Activated CD8-positive, alpha-beta memory T cell treated with anti-CD3 and anti-CD28 coated beads for 48 hours (primary cell): ENCODE results near the gene KRT3.

ENCODE experiments used
- DNase-seq, 3 experiments: peaks; one replicate each; pipeline ENCODE4 v3.0.0-alpha.2; 2020; ENCODE audit warnings: low read depth in 2 of 3, low spot score in 2 of 3

The KRT3 gene

GRCh38 chr12:52783563-52784316 is 12.2 kb downstream of the KRT3 start:
- DNase-seq: no peak

GRCh38 chr12:52782502-52782901 is 13.4 kb downstream of the KRT3 start:
- no peak for DNase-seq

- no peak for DNase-seq
These were observed 14.4 kb downstream of the KRT3 start for GRCh38 chr12:52781399-52782082.

GRCh38 chr12:52779914-52780313 is 16.0 kb downstream of the KRT3 start:
- DNase-seq: no peak

- no peak for DNase-seq
These were observed 17.1 kb downstream of the KRT3 start for GRCh38 chr12:52778833-52779232.

- no peak for DNase-seq
These were observed 18.4 kb downstream of the KRT3 start for GRCh38 chr12:52777566-52777965.

GRCh38 chr12:52776913-52777395 is 19.0 kb downstream of the KRT3 start, which contains the start of gene KRT76:
TSS of gene KRT76 (minus strand) at chr12:52777345. CDS start at chr12:52777291, 54 bp downstream.
- no peak for DNase-seq

GRCh38 chr12:52776435-52776834 is 19.5 kb downstream of the KRT3 start:
- no peak for DNase-seq

- no peak for DNase-seq
These were observed 21.2 kb downstream of the KRT3 start for GRCh38 chr12:52774629-52775250.

- no peak for DNase-seq
These were observed 23.1 kb downstream of the KRT3 start for GRCh38 chr12:52772772-52773171.

GRCh38 chr12:52772188-52772587 is 23.7 kb downstream of the KRT3 start:
- DNase-seq: no peak

GRCh38 chr12:52771505-52771904 is 24.4 kb downstream of the KRT3 start:
- DNase-seq: no peak

- no peak for DNase-seq
These were observed 24.8 kb downstream of the KRT3 start for GRCh38 chr12:52771088-52771487.

- DNase-seq: no peak
These were observed 26.0 kb downstream of the KRT3 start for GRCh38 chr12:52769946-52770345.

GRCh38 chr12:52769354-52769753 is 26.6 kb downstream of the KRT3 start:
- no peak for DNase-seq

- no peak for DNase-seq
These were observed 27.3 kb downstream of the KRT3 start for GRCh38 chr12:52768479-52769200.

GRCh38 chr12:52767427-52767826 is 28.5 kb downstream of the KRT3 start:
- DNase-seq: no peak

- no peak for DNase-seq
These were observed 28.9 kb downstream of the KRT3 start for GRCh38 chr12:52767020-52767379.

- no peak for DNase-seq
These were observed 29.4 kb downstream of the KRT3 start for GRCh38 chr12:52766351-52767019.

- DNase-seq: no peak
These were observed 30.2 kb downstream of the KRT3 start for GRCh38 chr12:52765702-52766101.

- DNase-seq: no peak
These were observed 31.9 kb downstream of the KRT3 start for GRCh38 chr12:52763991-52764390.
